ENCODE measurements around the gene PGM1. TPM values are rescaled to one million over a fixed set of nuclear protein-coding genes. Genes with fewer than 3 reads are reported as not detected.

The PGM1 gene
- polyA plus RNA-seq, 1 of the 3 experiments (the other 2 are of a cell fraction) = 20.7 TPM

DNA sequence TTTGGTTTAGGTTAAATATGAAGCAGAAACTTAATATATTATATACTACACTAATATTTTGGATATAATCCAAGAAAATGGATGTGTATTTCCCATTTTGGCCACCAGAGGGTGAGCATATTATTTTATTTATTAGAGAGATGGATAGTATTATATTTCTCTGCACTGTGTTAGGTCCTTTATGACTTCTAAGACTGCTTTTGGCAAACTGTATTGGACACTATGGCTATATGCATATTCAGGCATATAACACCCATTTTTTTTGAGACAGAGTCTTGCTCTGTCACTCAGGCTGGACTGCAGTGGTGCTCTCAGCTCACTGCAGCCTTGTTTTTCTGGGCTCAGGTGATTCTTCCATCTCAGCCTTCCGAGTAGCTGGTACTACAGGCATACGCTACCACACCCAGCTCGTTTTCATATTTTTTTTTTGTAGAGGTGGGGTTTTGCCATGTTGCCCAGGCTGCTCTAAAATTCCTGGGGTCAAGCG lies 17.8 kb upstream of the PGM1 start:
- H3K9me2 ChIP-seq = no peaks in the 10 kb centered on the region
- peaks cover 2% of the 10 kb centered on the region for H3F3A ChIP-seq (replicated peaks; ENCODE audit: insufficient read depth)
- no peaks in the 10 kb centered on the region for H3K79me2 ChIP-seq (ENCODE audit: insufficient read depth)
- no peak overlapping the region for H3K4me3 ChIP-seq (ENCODE audit: low read depth in 2 of 2, low read length in 1 of 2)
- no peaks in the 10 kb centered on the region for H3K4me1 ChIP-seq (ENCODE audit: control insufficient read depth in 1 of 2, insufficient read depth in 2 of 2, low read depth in 1 of 2, low read length in 1 of 2)
- H2AFZ ChIP-seq (ENCODE audit: low read depth) = no peak overlapping the region
- POLR2A ChIA-PET = interaction anchor here (0.7 kb wide), 1 partner anchor 671 kb away, joined by 5 read pairs; no protein-coding TSS in a partner anchor
- CTCF ChIA-PET = interaction anchor here (0.7 to 2.7 kb wide), 10 partner anchors 9 to 671 kb away, joined by 3 to 14 read pairs (median 6); partner anchors contain the start of gene PGM1
- peak; percentile 27 for DNase-seq
- H3K9ac ChIP-seq = no peak overlapping the region
- no peak overlapping the region for H3K27ac ChIP-seq (ENCODE audit: low read depth in 2 of 2, low read length in 1 of 2)
- H3K4me2 ChIP-seq = no peak overlapping the region
- H3K27me3 ChIP-seq (ENCODE audit: insufficient read depth) = no peaks in the 10 kb centered on the region
- WGBS (ENCODE audit: low lambda C conversion rate) = 73% methylated on average over 4 of the region's 4 CpGs
- 0 out of 2 replicates have a peak, but pooled peaks cover 5% of the 10 kb centered on the region for H3K9me3 ChIP-seq
- no peaks in the 10 kb centered on the region for H3K36me3 ChIP-seq (replicated peaks in 1 of 2; ENCODE audit: control insufficient read depth in 1 of 2, insufficient read depth in 2 of 2, low read length in 1 of 2)
- TF ChIP-seq SMC3 (IDR thresholded peaks at IDR 0.05; ENCODE audit: low read depth, low read length) (peak; percentile 15; the same call in 1 of the 2 replicates), JUND (IDR thresholded peaks at IDR 0.05) (no peak), MEF2A (IDR thresholded peaks at IDR 0.05; ENCODE audit: borderline replicate concordance, low read depth) (no peak), TAF1 (IDR thresholded peaks at IDR 0.05; ENCODE audit: borderline replicate concordance, low read depth, low read length) (no peak), RAD21 (IDR thresholded peaks at IDR 0.05; ENCODE audit: low read length) (peak; percentile 48), FOXJ3 (CRISPR knock-in tag; IDR thresholded peaks at IDR 0.05) (no peak), EZH2phosphoT487 (IDR thresholded peaks at IDR 0.05; ENCODE audit: borderline replicate concordance, low read depth) (no peak), TEAD4 (IDR thresholded peaks at IDR 0.05; ENCODE audit: borderline replicate concordance, insufficient read depth) (no peak), POLR2AphosphoS5 (IDR thresholded peaks at IDR 0.05; ENCODE audit: low read depth, low read length) (no peak), NFIC (IDR thresholded peaks at IDR 0.05; ENCODE audit: borderline replicate concordance) (peak; percentile 66; the same call in 1 of the 2 replicates), RCOR1 (IDR thresholded peaks at IDR 0.05; ENCODE audit: low read length) (no peak), MXI1 (IDR thresholded peaks at IDR 0.05; ENCODE audit: low read depth, low read length) (no peak), NRF1 (IDR thresholded peaks at IDR 0.05; ENCODE audit: low read depth, low read length) (no peak), EP300 (IDR thresholded peaks at IDR 0.05; ENCODE audit: borderline replicate concordance in 1 of 2, low read depth in 1 of 2, low read length in 1 of 2) (no peak), CHD2 (IDR thresholded peaks at IDR 0.05; ENCODE audit: low read length, partially characterized antibody) (no peak), FOSL2 (IDR thresholded peaks at IDR 0.05; ENCODE audit: borderline replicate concordance, low read depth) (no peak), TCF12 (IDR thresholded peaks at IDR 0.05) (no peak), YY1 (IDR thresholded peaks at IDR 0.05; ENCODE audit: low read depth) (no peak), RFX5 (IDR thresholded peaks at IDR 0.05; ENCODE audit: low read length) (no peak)
- TF ChIP-seq, protein P1, sequence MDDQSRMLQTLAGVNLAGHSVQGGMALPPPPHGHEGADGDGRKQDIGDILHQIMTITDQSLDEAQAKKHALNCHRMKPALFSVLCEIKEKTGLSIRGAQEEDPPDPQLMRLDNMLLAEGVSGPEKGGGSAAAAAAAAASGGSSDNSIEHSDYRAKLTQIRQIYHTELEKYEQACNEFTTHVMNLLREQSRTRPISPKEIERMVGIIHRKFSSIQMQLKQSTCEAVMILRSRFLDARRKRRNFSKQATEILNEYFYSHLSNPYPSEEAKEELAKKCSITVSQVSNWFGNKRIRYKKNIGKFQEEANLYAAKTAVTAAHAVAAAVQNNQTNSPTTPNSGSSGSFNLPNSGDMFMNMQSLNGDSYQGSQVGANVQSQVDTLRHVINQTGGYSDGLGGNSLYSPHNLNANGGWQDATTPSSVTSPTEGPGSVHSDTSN (IDR thresholded peaks at IDR 0.05) = no peak
- TF ChIP-seq, protein P2, sequence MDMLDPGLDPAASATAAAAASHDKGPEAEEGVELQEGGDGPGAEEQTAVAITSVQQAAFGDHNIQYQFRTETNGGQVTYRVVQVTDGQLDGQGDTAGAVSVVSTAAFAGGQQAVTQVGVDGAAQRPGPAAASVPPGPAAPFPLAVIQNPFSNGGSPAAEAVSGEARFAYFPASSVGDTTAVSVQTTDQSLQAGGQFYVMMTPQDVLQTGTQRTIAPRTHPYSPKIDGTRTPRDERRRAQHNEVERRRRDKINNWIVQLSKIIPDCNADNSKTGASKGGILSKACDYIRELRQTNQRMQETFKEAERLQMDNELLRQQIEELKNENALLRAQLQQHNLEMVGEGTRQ (IDR thresholded peaks at IDR 0.05; ENCODE audit: borderline replicate concordance, low read depth, low read length) = no peak
- TF ChIP-seq, protein P3, sequence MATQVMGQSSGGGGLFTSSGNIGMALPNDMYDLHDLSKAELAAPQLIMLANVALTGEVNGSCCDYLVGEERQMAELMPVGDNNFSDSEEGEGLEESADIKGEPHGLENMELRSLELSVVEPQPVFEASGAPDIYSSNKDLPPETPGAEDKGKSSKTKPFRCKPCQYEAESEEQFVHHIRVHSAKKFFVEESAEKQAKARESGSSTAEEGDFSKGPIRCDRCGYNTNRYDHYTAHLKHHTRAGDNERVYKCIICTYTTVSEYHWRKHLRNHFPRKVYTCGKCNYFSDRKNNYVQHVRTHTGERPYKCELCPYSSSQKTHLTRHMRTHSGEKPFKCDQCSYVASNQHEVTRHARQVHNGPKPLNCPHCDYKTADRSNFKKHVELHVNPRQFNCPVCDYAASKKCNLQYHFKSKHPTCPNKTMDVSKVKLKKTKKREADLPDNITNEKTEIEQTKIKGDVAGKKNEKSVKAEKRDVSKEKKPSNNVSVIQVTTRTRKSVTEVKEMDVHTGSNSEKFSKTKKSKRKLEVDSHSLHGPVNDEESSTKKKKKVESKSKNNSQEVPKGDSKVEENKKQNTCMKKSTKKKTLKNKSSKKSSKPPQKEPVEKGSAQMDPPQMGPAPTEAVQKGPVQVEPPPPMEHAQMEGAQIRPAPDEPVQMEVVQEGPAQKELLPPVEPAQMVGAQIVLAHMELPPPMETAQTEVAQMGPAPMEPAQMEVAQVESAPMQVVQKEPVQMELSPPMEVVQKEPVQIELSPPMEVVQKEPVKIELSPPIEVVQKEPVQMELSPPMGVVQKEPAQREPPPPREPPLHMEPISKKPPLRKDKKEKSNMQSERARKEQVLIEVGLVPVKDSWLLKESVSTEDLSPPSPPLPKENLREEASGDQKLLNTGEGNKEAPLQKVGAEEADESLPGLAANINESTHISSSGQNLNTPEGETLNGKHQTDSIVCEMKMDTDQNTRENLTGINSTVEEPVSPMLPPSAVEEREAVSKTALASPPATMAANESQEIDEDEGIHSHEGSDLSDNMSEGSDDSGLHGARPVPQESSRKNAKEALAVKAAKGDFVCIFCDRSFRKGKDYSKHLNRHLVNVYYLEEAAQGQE (IDR thresholded peaks at IDR 0.05; ENCODE audit: low read depth, low read length) = no peak
- TF ChIP-seq, protein P4, sequence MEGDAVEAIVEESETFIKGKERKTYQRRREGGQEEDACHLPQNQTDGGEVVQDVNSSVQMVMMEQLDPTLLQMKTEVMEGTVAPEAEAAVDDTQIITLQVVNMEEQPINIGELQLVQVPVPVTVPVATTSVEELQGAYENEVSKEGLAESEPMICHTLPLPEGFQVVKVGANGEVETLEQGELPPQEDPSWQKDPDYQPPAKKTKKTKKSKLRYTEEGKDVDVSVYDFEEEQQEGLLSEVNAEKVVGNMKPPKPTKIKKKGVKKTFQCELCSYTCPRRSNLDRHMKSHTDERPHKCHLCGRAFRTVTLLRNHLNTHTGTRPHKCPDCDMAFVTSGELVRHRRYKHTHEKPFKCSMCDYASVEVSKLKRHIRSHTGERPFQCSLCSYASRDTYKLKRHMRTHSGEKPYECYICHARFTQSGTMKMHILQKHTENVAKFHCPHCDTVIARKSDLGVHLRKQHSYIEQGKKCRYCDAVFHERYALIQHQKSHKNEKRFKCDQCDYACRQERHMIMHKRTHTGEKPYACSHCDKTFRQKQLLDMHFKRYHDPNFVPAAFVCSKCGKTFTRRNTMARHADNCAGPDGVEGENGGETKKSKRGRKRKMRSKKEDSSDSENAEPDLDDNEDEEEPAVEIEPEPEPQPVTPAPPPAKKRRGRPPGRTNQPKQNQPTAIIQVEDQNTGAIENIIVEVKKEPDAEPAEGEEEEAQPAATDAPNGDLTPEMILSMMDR (IDR thresholded peaks at IDR 0.05) = peak; percentile 72
- TF ChIP-seq, protein P5, sequence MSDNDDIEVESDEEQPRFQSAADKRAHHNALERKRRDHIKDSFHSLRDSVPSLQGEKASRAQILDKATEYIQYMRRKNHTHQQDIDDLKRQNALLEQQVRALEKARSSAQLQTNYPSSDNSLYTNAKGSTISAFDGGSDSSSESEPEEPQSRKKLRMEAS (IDR thresholded peaks at IDR 0.05; ENCODE audit: low read depth) = no peak
- H4K20me1 ChIP-seq (ENCODE audit: insufficient read depth) = no peaks in the 10 kb centered on the region
